Mesothelial cell of epicardium (in vitro differentiated cells): ENCODE measurements around the gene MS4A13. TPM values are rescaled to one million over a fixed set of nuclear protein-coding genes. Genes with fewer than 3 reads are reported as not detected.
"Not testable (repeated sequence)": the region's sequence is repeated elsewhere in the genome, so short reads cannot be mapped to it uniquely, and the experiment has no call there.

Experiments used
- DNase-seq, 2 experiments: peaks; one replicate each; pipeline ENCODE4 v3.0.0; 2021; ENCODE audit warnings: low spot score in 2 of 2; ENCODE audit not compliant: unreplicated experiment in 2 of 2
- H3K27ac Mint-ChIP-seq: 2 replicates; pipeline ENCODE4 v1.8.0; 2021; ENCODE audit warnings: mixed read lengths
- H3K27me3 Mint-ChIP-seq: 2 replicates; pipeline ENCODE4 v1.8.0; 2021; ENCODE audit warnings: low read depth, mixed read lengths
- H3K36me3 Mint-ChIP-seq: 2 replicates; pipeline ENCODE4 v1.8.0; 2021; ENCODE audit warnings: mixed read lengths
- H3K4me1 Mint-ChIP-seq: 2 replicates; pipeline ENCODE4 v1.8.0; 2021; ENCODE audit warnings: mixed read lengths
- H3K4me3 Mint-ChIP-seq: 2 replicates; pipeline ENCODE4 v1.8.0; 2021; ENCODE audit warnings: mild to moderate bottlenecking, moderate library complexity, mixed read lengths
- H3K9me3 Mint-ChIP-seq: 2 replicates; pipeline ENCODE4 v1.8.0; 2021; ENCODE audit warnings: mixed read lengths
- CTCF ChIP-seq: fragments of 200-600 bp; sonication (generic); IDR thresholded peaks from one replicate; pipeline ENCODE4 v1.5.0; 2021; ENCODE audit warnings: antibody characterized with exemption; ENCODE audit not compliant: unreplicated experiment
- total RNA-seq: library from RNA; stranded (reverse); gene quantifications from 3 replicates; pipeline ENCODE4 v1.2.1, GENCODE V29; 2021

Gene MS4A13
- total RNA-seq, 1 donor from 2014 or later = not detected

- DNase-seq = no peak
- Mint-ChIP-seq H3K4me1 (peaks cover 10% of the 10 kb centered on the region), H3K27me3 (peaks cover 3% of the 10 kb centered on the region), H3K36me3 (no peaks in the 10 kb centered on the region), H3K9me3 (peaks cover 5% of the 10 kb centered on the region), H3K4me3 (no peak overlapping the region), H3K27ac (no peak overlapping the region)
- TF ChIP-seq CTCF = no peak
Measured at GRCh38 chr11:60500276-60500910, 14.8 kb upstream of the MS4A13 start.

DNA sequence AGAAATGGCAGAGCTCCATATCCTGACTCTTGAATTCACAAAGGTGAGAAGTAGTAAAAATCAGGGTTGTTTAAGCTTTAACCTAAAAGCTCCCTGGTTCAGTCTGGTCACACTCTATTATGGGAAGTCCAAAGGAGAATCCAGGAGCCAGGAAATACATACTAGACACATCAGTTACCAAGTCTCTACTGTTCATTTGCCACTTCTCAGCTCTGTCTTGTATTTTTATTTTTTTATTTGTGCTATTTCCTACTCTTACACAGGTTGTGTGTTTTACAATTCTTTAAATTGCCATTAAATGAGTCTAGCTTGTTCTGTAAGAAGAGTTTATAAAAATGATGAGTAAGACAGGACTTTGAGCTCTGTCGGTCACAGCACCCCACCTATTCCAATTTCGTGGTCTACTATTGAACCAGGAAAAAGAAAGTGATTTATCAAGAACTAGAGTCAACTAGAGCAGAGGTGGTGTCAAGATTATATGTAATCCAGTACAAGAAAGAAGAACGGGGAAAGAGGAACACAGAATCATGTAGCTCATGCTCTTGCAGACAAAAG lies 12.9 kb upstream of the MS4A13 start:
- Mint-ChIP-seq H3K27ac (no peak overlapping the region), H3K4me3 (no peak overlapping the region), H3K36me3 (no peaks in the 10 kb centered on the region), H3K27me3 (peaks cover 3% of the 10 kb centered on the region), H3K4me1 (peaks cover 10% of the 10 kb centered on the region), H3K9me3 (peaks cover 5% of the 10 kb centered on the region)
- no peak for TF ChIP-seq CTCF
- DNase-seq = no peak

DNA sequence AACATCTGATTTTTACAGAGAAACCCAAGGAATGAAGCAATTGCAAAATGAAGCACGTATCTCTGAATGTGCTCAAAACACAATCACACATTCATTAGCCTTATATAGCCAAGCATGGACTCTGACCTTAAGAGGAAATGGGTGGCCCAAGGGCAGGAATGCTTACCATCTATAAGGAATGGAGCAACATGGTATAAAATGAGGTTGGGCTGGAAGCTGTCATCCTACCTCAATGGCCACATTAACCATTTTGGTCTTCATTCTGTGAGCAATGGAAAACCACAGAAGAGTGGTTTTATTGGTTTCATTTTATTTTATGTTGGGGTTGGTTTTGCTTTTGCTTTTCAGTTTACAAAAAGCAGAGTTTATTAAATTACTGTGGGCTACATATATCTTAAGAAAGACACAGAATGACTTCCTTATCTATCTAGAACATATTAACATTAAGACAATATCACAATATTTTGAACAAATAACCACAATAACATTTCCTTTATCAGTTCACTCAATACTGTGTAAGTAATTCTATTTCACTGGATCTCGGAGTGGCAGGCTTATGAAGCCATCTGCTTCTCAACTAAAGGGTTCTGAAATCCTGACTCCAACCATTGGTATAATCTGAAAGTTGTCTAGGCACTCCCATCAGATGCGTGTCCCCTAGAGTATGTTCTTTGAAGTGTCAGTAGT lies 10.8 kb upstream of the MS4A13 start:
- TF ChIP-seq CTCF = no peak
- no peak overlapping the region for H3K27ac Mint-ChIP-seq
- no peak overlapping the region for H3K4me3 Mint-ChIP-seq
- H3K9me3 Mint-ChIP-seq = peaks cover 5% of the 10 kb centered on the region
- H3K4me1 Mint-ChIP-seq = peaks cover 7% of the 10 kb centered on the region
- peaks cover 3% of the 10 kb centered on the region for H3K27me3 Mint-ChIP-seq
- no peaks in the 10 kb centered on the region for H3K36me3 Mint-ChIP-seq
- no peak for DNase-seq

DNA sequence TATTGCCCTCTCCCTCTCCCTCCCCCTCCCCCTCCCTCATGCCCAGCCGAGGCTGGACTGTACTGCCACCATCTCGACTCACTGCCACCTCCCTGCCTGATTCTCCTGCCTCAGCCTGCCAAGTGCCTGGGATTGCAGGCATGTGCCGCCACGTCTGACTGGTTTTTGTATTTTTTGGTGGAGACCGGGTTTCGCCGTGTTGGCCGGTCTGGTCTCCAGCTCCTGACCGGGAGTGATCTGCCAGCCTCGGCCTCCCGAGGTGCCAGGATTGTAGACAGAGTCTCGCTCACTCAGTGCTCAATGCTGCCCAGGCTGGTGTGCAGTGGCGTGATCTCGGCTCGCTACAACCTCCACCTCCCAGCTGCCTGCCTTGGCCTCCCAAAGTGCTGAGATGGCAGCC lies 5.6 kb upstream of the MS4A13 start:
- H3K27me3 Mint-ChIP-seq, H3K36me3 Mint-ChIP-seq, DNase-seq, H3K9me3 Mint-ChIP-seq, H3K27ac Mint-ChIP-seq, H3K4me3 Mint-ChIP-seq: not testable (repeated sequence)
- peaks cover 13% of the 10 kb centered on the region for H3K4me1 Mint-ChIP-seq

DNA sequence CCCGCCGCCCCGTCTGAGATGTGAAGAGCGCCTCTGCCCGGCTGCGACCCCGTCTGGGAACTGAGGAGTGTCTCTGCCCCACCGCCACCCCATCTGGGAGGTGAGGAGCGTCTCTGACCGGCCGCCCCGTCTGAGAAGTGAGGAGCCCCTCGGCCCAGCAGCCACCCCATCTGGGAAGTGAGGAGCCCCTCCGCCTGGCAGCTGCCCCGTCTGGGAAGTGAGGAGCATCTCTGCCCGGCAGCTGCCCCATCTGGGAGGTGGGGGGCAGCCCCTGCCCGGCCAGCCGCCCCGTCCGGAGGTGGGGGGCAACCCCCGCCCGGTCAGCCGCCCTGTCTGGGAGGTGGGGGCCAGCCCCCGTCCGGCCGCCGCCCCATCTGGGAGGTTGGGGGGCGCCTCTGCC lies 5.0 kb upstream of the MS4A13 start:
- H3K36me3 Mint-ChIP-seq, H3K27me3 Mint-ChIP-seq, H3K9me3 Mint-ChIP-seq: not testable (repeated sequence)

DNA sequence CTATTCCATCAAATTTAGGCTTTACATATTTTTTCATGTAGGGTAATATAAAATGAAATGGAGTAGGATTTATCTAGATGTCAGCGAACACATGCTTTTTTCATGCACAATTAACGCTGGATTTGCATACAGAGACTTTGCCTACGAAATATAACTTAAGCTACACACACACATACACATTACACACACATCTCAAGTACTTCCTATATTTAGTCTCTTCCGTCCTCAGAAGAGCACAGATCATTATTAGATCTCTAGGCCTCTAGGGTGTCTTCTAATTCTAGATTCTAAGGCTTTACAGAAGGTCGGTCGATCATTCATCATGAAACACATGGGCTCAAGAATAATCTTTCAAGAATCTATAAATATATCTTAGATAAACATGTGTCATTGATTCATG lies 3.8 kb upstream of the MS4A13 start:
- TF ChIP-seq CTCF = no peak
- no peaks in the 10 kb centered on the region for H3K36me3 Mint-ChIP-seq
- no peak overlapping the region for H3K27ac Mint-ChIP-seq
- no peak overlapping the region for H3K4me3 Mint-ChIP-seq
- no peaks in the 10 kb centered on the region for H3K9me3 Mint-ChIP-seq
- peaks cover 16% of the 10 kb centered on the region for H3K4me1 Mint-ChIP-seq
- no peak for DNase-seq
- H3K27me3 Mint-ChIP-seq = no peaks in the 10 kb centered on the region

More for the DNA sequence above, 5.0 kb upstream of the MS4A13 start:
- not testable (repeated sequence) for H3K27ac Mint-ChIP-seq, H3K4me3 Mint-ChIP-seq, DNase-seq
- peaks cover 16% of the 10 kb centered on the region for H3K4me1 Mint-ChIP-seq
